ENCODE results near the gene CCT3.
"Not testable (repeated sequence)": the region's sequence is repeated elsewhere in the genome, so short reads cannot be mapped to it uniquely, and the experiment has no call there.

- not testable (repeated sequence) for TF ChIP-seq CTCF, POLR2A (IDR thresholded peaks at IDR 0.05)
Measured at GRCh38 chr1:156352481-156352880, 14.4 kb upstream of the CCT3 start.

Measured in vagina (tissue), 2 donors.